PC-3 (cell line): Measurements from ENCODE around the gene CACNA1C. TPM values are rescaled to one million over a fixed set of nuclear protein-coding genes. Genes with fewer than 3 reads are reported as not detected.

Experiments used
- ATAC-seq: fragments of 200-7000 bp; cut with Tn5 transposase; 2 replicates; pipeline ENCODE4 v1.9.1; 2020; ENCODE audit warnings: mild to moderate bottlenecking, moderate library complexity
- BruUV-seq: library from RNA; stranded (reverse); fragments of 400-500 nt; replicated peaks from 2 replicates; lab custom pipeline; 2021; lab: Mats Ljungman, UMichigan
- CTCF ChIA-PET: fragments of 300-600 bp; sonication (Branson Sonifier 250); formaldehyde crosslinking; loops from one replicate; lab custom pipeline; 2022; ENCODE audit warnings: antibody characterized with exemption; lab: Charles Lee
- POLR2A ChIA-PET: fragments of 300-600 bp; sonication (Branson Sonifier 250); formaldehyde crosslinking; loops from one replicate; lab custom pipeline; 2022; ENCODE audit warnings: antibody characterized with exemption; ENCODE audit not compliant: unreplicated experiment; lab: Charles Lee
- DNase-seq: peaks from one replicate; pipeline ENCODE4 v3.0.0-alpha.2; 2015
- H2AFZ ChIP-seq: fragments of 300-600 bp; sonication (generic); 2 replicates; pipeline ENCODE4 v1.6.0; 2016; ENCODE audit warnings: antibody characterized with exemption, low read length
- H3F3A ChIP-seq: fragments of 300-600 bp; sonication (generic); one replicate; pipeline ENCODE4 v1.6.0; 2017; ENCODE audit warnings: antibody characterized with exemption, low read length, control low read depth, mild to moderate bottlenecking; ENCODE audit not compliant: unreplicated experiment
- H3K27ac ChIP-seq: fragments of 300-600 bp; sonication (generic); 2 replicates; pipeline ENCODE4 v1.5.1; 2016; ENCODE audit warnings: mild to moderate bottlenecking, low read length
- H3K27me3 ChIP-seq: fragments of 300-600 bp; sonication (generic); 2 replicates; pipeline ENCODE4 v1.6.1; 2016; ENCODE audit warnings: low read length, mixed read lengths
- H3K36me3 ChIP-seq: fragments of 300-600 bp; sonication (generic); 2 replicates; pipeline ENCODE4 v1.6.1; 2016; ENCODE audit warnings: low read depth, mixed run types, low read length, mixed read lengths
- H3K4me1 ChIP-seq: fragments of 300-600 bp; sonication (generic); 2 replicates; pipeline ENCODE4 v1.5.1; 2016; ENCODE audit warnings: low read length; ENCODE audit not compliant: insufficient read depth
- H3K4me2 ChIP-seq: fragments of 300-600 bp; sonication (generic); 2 replicates; pipeline ENCODE4 v1.6.0; 2016; ENCODE audit warnings: low read length
- H3K4me3 ChIP-seq: fragments of 300-600 bp; sonication (generic); 2 replicates; pipeline ENCODE4 v1.5.1; 2016; ENCODE audit warnings: mild to moderate bottlenecking, low read length, mixed read lengths
- H3K79me2 ChIP-seq: fragments of 300-600 bp; sonication (generic); 2 replicates; pipeline ENCODE4 v1.6.1; 2017; ENCODE audit warnings: low read length, mixed read lengths
- H3K9ac ChIP-seq: fragments of 300-600 bp; sonication (generic); 2 replicates; pipeline ENCODE4 v1.6.0; 2016; ENCODE audit warnings: mild to moderate bottlenecking, low read length
- H3K9me2 ChIP-seq: fragments of 300-600 bp; sonication (generic); replicated peaks from 2 replicates; pipeline ENCODE4 v1.6.1; 2016; ENCODE audit warnings: mixed run types, low read length, mixed read lengths
- H3K9me3 ChIP-seq: fragments of 300-600 bp; sonication (generic); 2 replicates; pipeline ENCODE4 v1.6.1; 2016; ENCODE audit warnings: low read length, mixed read lengths
- H4K20me1 ChIP-seq: fragments of 300-600 bp; sonication (generic); 2 replicates; pipeline ENCODE4 v1.6.1; 2016; ENCODE audit warnings: low read length, mixed read lengths
- CTCF ChIP-seq: fragments of 300-600 bp; sonication (generic); conservative IDR thresholded peaks from 2 replicates; pipeline ENCODE4 v1.5.1; 2017; ENCODE audit warnings: antibody characterized with exemption, low read depth, mild to moderate bottlenecking, low read length
- EZH2 ChIP-seq: fragments of 300-600 bp; sonication (generic); IDR thresholded peaks from one replicate; pipeline ENCODE4 v1.6.1; 2017; ENCODE audit warnings: antibody characterized with exemption, mild to moderate bottlenecking, low read length; ENCODE audit not compliant: unreplicated experiment
- EZH2phosphoT487 ChIP-seq: fragments of 300-600 bp; sonication (generic); IDR thresholded peaks from 2 replicates; pipeline ENCODE4 v1.6.1; 2018; ENCODE audit warnings: mild to moderate bottlenecking, antibody characterized with exemption, low read length, borderline replicate concordance
- intact Hi-C: fragments of 100-400 bp; cut with micrococcal nuclease; formaldehyde crosslinking; loops from 2 replicates; pipeline ENCODE4 v1.9.0; 2023
- total RNA-seq: library from RNA; depleted of rRNA; stranded (reverse); fragments of >200 nt; gene quantifications from 2 replicates; pipeline ENCODE4 v1.2.3, GENCODE V29; 2014

The CACNA1C gene
- total RNA-seq, 1 experiment from 2014 or later, result not detected

GRCh38 chr12:2651068-2651965 is 598.5 kb downstream of the CACNA1C start:
- CTCF ChIA-PET, result no interaction called here

GRCh38 chr12:2652011-2652400 is 599.2 kb downstream of the CACNA1C start:
- H2AFZ ChIP-seq, result no peak overlapping the region
- BruUV-seq, result no TSS peak
- POLR2A ChIA-PET, result no interaction called here
- H3K27ac ChIP-seq, result no peak overlapping the region
- H3F3A ChIP-seq, result no peaks in the 10 kb centered on the region
- H3K4me3 ChIP-seq, result no peak overlapping the region
- no peak overlapping the region for H3K4me2 ChIP-seq
- CTCF ChIA-PET, result no interaction called here
- no peak overlapping the region for H3K9ac ChIP-seq
- intact Hi-C loops, result no loop called here
- H4K20me1 ChIP-seq, result no peaks in the 10 kb centered on the region
- H3K79me2 ChIP-seq, result no peaks in the 10 kb centered on the region
- TF ChIP-seq EZH2, result no peak
- TF ChIP-seq EZH2phosphoT487, result no peak
- no peak for TF ChIP-seq CTCF
- H3K36me3 ChIP-seq, result no peaks in the 10 kb centered on the region
- no peaks in the 10 kb centered on the region for H3K9me2 ChIP-seq
- peaks cover 45% of the 10 kb centered on the region for H3K27me3 ChIP-seq
- H3K4me1 ChIP-seq, result no peaks in the 10 kb centered on the region
- no peak for ATAC-seq
- DNase-seq, result no peak
- H3K9me3 ChIP-seq, result no peaks in the 10 kb centered on the region

More at GRCh38 chr12:2651068-2651965, 598.5 kb downstream of the CACNA1C start:
- Histone ChIP-seq H3K79me2 (no peaks in the 10 kb centered on the region), H3K27ac (no peak overlapping the region), H3K9me2 (no peaks in the 10 kb centered on the region), H3K9me3 (no peaks in the 10 kb centered on the region), H3K4me2 (no peak overlapping the region), H3K4me3 (no peak overlapping the region), H3F3A (no peaks in the 10 kb centered on the region), H3K4me1 (no peaks in the 10 kb centered on the region), H3K9ac (no peak overlapping the region), H2AFZ (no peak overlapping the region), H3K36me3 (no peaks in the 10 kb centered on the region), H4K20me1 (no peaks in the 10 kb centered on the region), H3K27me3 (peaks cover 51% of the 10 kb centered on the region)
- ATAC-seq, result no peak
- no peak for TF ChIP-seq EZH2
- no peak for TF ChIP-seq CTCF
- no peak for TF ChIP-seq EZH2phosphoT487
- POLR2A ChIA-PET, result no interaction called here
- DNase-seq, result no peak
- no TSS peak for BruUV-seq
- intact Hi-C loops, result no loop called here

- no peak overlapping the region for H3K4me3 ChIP-seq
- no TSS peak for BruUV-seq
- no peaks in the 10 kb centered on the region for H3K36me3 ChIP-seq
- no peaks in the 10 kb centered on the region for H3F3A ChIP-seq
- no peaks in the 10 kb centered on the region for H3K9me2 ChIP-seq
- peaks cover 40% of the 10 kb centered on the region for H3K27me3 ChIP-seq
- no peak overlapping the region for H3K4me2 ChIP-seq
- H3K9ac ChIP-seq, result no peak overlapping the region
- H2AFZ ChIP-seq, result no peak overlapping the region
- H3K27ac ChIP-seq, result no peak overlapping the region
- H3K79me2 ChIP-seq, result no peaks in the 10 kb centered on the region
- CTCF ChIA-PET, result no interaction called here
- DNase-seq, result no peak
- H3K4me1 ChIP-seq, result no peaks in the 10 kb centered on the region
- no peaks in the 10 kb centered on the region for H3K9me3 ChIP-seq
- TF ChIP-seq CTCF (0 out of 2 replicates have a peak, but pooled peaks have one; percentile 14), EZH2 (no peak), EZH2phosphoT487 (no peak)
- POLR2A ChIA-PET, result no interaction called here
- no peaks in the 10 kb centered on the region for H4K20me1 ChIP-seq
- no peak for ATAC-seq
- intact Hi-C loops, result no loop called here
These were observed 599.8 kb downstream of the CACNA1C start for GRCh38 chr12:2652401-2653081.
